ENCODE measurements around the gene PLEKHA5. TPM values are rescaled to one million over a fixed set of nuclear protein-coding genes. Genes with fewer than 3 reads are reported as not detected.
"Not testable (repeated sequence)": the region's sequence is repeated elsewhere in the genome, so short reads cannot be mapped to it uniquely, and the experiment has no call there.

PLEKHA5 gene
- total RNA-seq, 1 experiment from 2014 or later, result 19.6 TPM

DNA sequence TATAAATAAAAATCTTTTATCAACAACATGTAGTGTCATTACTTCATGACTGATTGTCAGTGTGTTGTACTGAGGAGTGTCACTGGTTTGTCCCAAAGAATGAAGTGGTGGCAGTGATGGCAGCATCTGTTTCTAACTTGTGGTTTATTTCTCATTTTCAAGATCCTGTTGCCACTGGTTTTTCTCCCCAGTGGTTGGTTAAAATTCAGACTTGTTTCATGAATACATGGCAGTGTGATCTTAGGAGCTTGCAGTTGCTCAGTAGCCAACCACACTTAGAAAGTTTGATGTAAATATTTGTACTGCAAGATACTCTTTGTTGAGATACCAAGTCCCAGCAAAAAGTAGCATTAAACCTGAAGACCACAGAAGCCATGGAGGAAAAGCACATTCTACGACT is 69.8 kb downstream of the PLEKHA5 start:
- DNase-seq (ENCODE audit: low read depth), result no peak

DNA sequence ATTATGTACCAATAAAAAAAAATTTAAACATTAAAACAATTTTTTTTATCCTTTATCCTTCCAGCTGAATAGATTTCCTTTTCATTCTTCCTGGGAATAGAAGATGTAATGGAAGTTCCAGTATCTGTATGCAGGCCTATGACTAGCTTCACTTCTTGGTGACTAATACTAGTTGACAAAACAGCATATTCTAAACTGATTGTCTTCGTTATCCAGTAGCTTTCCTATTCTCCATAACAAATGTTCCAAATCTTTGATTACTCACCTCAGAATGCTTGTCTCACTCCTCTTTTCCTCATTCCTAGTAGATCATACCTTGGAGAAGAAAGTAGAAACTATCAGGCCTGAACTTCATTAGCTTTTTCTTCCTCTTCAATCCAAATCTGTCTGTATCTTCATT is 70.7 kb downstream of the PLEKHA5 start:
- DNase-seq (ENCODE audit: low read depth), result peak; percentile 77

DNA sequence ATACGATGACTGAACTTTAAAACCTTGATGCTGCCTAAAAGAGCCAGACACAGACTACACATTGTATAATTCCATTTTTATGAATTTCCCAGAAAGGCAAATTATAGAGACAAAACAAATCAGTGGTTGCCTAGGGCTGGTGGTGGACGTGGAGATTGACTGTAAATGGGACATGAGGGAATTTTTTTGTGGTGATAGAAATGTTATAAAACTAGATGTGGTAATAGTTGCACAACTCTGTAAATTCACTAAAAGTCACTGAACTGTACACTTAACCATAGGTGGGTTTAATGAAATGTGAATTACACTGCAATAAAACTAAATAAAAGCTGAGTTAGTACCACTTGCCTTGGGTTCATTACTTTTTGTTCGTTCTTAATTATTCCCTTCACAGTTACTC is 72.1 kb downstream of the PLEKHA5 start:
- peak; percentile 79 for DNase-seq (ENCODE audit: low read depth)

DNA sequence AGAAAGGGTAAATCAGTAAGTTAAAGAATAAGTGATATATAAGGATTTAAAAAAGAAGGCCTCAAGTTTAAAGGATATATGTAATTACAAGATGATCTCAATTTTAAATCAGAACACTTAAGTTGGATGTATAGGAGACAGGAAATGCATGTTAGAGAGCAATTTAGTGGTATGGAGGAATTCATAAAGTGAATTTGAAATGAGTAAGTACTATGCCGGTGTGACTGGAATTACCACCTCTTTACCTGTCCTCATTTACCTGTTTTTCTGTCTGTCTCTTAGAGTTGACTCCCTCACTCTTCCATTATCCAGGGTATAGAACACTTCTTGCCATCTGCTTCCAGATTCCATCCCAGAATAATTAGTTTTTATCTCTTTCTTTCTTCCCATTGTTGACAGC is 73.5 kb downstream of the PLEKHA5 start:
- no peak for DNase-seq (ENCODE audit: low read depth)

DNA sequence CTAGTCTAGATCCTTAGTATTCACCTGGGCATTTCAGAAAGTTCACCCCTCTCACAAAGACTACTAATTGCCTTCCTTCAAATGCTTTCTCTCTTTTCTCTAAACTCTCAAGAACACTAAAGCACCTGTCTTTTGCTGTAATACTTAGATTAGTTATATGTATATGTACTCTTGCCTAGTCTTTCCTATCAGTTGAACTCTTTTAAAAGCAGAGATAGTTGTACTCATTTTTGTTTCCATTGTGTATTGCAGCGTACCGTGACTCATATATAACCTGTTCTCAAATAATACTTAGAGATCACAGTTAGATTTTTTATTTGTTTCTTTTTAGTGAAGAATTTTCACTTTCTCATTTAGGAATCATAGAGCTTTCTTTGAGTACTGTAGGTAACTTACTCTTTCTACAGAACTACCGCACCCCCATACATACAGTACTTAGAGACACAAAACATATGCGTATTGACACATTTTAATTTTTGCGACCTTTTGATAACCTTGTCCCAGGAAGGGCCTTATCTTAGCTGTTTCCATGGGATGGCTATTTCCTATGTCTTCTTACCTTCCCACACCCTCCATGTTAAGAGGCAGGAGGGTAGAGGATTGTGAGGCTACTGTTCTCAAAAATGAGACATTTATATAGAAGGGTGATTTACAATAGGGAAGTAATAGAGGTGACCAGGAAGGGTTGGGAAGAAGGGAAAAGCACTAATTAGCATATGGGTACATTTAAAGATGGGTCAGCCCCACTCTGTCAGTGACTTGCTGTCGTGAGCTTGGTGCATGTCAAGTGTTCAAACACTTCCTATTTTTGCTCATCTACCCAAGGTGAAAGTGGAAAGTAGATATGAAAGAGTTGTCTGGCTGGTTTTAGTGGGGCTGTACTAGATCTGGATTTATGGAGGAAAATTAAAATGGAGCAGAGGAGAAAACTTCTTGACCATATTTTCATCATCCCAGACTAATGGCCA is 74.3 kb downstream of the PLEKHA5 start:
- no peak for DNase-seq (ENCODE audit: low read depth)

DNA sequence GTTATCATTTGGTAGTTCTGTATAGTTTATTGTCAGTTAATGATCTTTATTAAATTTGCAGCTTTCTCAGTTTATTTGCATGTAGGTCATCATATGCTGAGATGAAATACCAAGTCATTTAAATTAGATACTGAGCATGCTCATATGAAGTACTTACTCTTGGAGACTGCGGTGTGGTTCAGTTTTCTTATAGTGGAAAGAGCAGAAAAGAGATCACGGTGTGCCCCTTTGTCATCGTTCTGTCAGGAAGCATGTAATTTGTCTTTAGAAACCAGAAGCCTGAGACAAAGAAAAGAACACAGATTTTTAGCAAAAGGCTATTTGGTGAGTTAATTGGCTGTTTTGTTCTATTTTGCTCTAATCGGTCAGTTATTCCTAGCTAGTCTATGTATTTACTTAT is 75.6 kb downstream of the PLEKHA5 start:
- DNase-seq (ENCODE audit: low read depth), result no peak

DNA sequence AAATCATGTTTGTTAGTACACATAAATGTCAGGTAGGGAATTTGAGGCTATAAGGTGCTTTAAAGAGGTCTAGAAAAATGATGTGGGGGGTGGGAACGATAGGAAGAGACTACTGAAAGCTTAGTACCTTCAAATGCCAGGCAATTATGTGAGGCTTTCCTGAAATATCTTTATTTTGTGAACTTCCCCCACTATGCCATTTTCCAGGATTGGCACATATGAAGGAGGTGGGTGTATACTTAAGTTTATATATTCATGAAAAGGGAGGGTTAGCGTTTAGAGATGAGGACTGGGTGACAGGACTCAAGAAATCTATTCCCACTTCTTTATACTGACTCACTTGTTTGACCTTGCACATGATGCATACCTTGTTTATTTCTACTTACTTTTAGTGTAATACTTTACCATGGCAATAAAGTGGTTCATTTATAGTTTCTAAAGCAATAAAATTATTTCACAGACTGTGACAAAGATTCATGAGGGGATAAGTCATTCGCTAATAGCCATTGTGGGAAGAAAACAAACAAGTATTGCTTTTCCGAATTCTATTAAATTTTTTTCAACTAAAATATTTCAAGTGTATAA is 77.1 kb downstream of the PLEKHA5 start:
- DNase-seq (ENCODE audit: low read depth), result peak; percentile 84

DNA sequence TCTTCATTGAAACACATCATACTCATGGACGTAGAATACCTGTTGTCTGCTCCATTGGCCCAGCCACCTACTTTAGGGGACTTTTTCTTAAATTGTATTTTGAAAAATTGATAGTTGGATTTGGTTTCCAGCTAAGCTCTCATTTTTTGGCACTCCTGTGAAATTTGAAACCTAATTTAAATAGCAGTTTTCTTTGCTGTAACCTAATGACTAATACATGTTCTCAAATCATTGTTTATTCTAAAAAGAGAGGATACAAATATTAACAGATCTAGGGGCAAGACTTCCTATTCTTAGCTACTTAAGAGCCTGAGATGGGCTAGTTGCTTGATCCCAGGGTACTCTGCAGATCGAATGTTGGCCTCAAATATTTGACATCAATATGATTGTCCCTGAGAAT is 78.9 kb downstream of the PLEKHA5 start:
- DNase-seq (ENCODE audit: low read depth), result peak; percentile 56

DNA sequence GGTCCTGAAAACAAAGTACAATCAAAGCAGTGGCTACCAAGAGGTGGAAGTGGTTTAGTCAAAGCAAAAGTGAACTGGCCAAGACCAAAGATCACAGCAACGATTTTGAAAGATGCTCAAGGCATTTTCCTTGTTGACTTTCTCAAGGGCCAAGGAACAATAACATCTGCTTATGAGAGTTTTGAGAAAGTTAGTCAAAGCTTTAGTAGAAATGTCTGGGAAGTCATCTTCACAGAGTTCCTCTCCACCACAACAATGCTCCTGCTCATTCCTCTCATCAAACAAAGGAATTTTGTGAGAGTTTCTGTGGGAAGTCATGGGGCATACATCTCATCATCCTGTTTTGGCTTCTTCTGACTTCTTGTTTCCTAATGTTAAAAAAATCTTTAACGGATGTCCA is 80.1 kb downstream of the PLEKHA5 start:
- no peak for DNase-seq (ENCODE audit: low read depth)

DNA sequence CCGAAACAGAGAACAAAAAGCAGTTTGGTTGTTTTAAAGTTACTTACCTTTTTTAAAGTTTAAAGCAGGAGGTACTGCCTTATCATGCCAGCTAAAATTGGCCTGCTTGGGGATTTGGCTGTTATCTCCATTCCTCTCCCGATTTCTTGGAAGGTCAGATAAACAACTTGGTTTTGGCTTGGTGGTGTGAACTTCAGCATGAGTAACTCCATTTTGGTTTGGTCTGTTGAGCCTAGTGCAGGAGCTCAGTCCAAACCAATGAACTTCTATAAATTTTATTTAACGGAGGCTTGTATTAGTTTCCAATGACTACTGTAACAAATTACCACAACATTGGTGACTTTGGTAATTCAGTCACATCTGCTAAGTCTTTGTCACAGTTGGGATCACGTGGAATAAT is 82.3 kb downstream of the PLEKHA5 start:
- no peak for DNase-seq (ENCODE audit: low read depth)

DNA sequence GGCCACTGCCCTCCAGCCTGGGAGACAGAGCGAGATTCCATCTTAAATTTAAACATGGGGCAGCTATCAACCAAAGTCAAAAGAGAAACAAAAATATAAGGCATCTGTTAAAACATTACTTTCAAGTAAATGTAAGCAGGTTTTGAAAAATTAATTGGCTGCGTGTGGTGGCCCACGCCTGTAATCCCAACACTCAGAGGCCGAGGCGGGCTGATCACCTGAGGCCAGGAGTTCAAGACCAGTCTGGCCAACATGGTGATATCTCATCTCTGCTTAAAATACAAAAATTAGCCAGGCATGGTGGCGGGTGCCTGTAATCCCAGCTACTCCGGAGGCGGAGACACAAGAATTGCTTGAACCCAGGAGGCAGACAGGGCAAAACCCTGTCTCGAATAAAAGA is 82.7 kb downstream of the PLEKHA5 start:
- DNase-seq (ENCODE audit: low read depth), result no peak

DNA sequence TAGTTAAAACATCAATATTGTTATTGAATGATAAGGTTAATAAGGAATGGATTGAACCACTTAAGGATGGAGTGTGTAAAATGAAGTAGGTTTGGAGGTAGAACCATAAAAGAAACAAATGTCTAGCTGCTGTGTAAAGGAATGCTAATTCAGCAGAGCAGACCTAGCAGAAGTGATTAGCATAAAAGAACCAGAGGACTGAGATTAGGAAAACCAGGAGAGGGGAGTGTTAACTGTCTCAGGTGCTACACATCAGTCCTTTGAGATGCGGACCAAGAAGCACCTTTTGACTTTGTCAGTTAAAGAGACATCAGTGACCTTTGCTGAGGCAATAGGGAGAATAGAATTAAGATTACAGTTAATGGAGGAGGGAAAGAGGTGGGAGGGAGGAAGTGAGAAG is 84.5 kb downstream of the PLEKHA5 start:
- DNase-seq (ENCODE audit: low read depth), result no peak

DNA sequence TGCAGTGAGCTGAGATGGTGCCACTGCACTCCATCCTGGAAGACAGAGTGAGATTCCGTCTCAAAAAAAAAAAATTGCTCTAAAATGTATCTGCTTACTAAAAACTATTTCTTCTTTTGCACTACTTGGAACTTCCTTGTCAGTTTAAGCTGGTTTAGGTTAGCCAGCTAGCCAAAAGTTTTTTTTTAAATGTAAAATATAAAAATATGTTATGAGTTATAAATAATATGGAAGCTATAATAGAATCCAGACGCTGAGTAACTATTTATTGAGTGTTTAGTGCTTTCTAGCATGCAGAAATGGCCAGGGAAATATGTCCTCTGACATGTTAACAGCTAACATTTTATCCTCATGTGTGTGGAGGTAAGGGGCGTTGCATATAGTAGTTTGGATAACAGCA is 85.6 kb downstream of the PLEKHA5 start:
- no peak for DNase-seq (ENCODE audit: low read depth)

DNA sequence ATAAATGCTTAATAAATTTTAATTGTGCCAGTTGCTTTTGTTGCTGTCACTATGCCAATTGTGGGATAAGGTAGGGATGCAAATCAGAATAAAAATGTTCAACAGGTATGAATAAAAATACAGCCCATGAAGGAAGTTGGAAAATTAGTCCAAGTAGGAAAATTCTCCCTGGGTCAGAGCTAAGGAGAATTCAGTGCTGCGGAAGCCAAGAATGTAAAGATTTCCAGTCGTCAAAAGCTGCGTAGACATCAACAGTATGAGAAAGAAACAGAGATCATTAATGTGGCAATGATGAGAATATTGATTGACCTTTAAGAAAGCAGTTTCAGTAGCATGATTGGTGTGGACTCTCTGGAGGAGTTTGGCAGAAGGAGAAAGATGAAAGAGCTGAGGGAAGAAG is 87.9 kb downstream of the PLEKHA5 start:
- DNase-seq (ENCODE audit: low read depth), result no peak

DNA sequence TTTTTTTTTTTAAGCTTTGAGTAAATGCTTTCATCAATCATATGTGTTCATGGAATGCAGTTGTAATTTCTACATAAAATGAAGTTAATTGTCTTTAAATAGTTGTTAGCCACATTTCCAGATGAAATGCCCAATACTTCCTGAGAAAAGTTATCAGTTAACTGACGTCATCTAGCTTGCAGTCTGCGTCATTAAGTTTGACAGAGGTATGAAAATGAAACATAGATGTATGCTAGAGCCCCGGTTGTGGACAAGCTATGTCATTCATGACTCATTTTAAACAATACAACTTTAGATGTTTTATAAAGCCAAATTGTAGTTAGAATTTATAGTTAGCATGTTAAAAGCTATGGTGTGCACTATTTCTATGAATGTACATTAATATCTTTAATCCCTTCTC is 90.7 kb downstream of the PLEKHA5 start:
- DNase-seq (ENCODE audit: low read depth), result peak; percentile 80

DNA sequence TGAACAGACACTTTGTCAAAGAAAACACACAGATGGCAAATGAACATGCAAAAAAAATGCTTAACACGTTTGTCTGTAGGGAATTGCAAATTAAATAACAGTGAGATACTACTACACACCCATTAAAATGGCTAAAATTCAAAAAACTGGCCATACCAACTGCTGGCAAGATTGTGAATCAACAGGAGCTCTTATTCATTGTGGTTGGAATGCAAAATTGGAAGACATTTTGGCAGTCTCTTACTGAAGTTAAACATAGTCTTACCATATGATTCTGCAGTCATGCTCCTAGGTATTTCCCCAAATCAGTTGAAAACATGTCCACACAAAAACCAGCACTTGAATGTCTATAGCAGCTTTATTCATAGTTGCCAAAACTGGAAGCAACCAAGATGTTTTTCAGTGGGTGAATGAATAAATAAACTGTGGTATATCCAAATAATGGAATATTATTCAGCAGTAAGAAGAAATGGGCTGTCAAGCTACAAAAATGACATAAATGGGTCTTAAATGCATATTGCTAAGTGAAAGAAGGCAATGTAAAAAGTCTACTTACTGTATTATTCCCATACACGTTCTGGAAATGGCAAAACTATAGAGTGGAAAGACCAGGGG is 91.4 kb downstream of the PLEKHA5 start:
- DNase-seq (ENCODE audit: low read depth), result peak; percentile 69

DNA sequence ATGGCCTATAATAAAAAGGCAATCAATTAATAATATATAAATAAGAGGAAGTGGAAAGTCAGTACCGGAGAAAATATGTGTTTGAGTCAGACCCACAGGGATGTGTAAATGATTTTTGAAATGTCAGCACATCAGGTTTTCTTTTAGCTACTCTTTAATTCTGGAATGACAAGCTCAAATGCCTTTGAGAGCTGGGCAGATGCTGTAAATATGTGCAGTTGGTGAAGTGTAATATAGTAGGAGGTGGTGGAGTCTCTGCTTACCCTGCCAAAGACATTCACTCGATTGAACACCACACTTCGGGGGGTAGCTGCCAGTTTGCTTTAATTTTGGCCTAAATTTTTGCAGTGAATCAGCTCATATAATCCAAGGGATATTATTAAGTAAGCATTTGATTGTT is 93.0 kb downstream of the PLEKHA5 start:
- DNase-seq (ENCODE audit: low read depth), result no peak

DNA sequence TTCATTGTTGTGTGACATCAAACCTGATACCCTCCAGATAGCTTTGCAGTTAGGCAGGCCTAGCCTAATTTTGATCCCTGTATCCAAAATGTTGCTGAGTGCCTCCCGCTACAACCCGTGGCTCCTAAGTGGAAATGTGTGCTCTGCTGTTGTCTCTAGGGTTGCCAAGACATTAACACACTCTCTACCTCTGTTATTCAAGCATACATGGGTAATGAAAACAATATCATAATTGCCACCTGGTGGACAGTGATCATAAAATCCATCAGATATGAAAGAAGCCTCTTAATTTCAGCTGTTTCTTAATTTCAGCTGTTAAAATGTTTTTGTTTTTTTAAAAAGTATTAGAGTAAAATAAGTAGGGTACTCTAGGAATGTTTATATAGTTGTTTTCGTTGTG is 93.5 kb downstream of the PLEKHA5 start:
- DNase-seq (ENCODE audit: low read depth), result peak; percentile 59

DNA sequence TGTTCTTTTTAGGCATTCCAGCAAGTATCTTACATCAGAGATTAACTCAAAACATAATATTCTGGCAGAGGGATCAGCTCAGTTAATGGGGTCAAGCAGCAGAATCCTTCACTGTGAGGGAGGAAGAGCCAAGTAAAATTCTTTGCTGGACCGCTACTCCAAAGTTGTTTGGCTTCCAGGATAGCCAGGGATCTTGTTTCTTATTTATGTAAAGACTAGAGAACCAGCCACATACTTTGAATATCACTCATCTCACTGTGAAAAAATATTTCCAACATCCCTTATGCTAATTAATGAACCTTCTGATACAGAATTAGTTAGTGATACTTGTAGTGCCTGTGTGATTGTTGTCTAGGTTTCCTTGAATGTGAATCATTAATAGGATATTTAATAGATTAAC is 94.2 kb downstream of the PLEKHA5 start:
- peak; percentile 60 for DNase-seq (ENCODE audit: low read depth)

DNA sequence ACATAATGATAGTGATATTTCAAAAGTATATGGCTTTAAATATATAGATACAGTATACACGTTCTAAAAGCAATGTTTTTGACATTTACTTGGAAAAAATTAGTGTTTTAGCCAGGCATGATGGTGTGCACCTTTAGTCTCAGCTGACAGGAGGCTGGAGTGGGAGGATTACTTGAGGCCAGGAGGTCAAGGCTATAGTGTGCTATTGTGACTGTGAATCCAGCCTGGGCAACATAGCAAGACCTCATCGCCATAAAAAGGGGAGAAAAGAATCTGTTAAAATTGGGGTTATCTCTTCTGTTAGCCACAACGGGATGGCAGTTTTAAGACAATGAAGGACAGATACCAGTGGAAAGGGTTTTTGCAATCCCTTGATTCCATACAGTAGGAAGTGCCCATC is 95.2 kb downstream of the PLEKHA5 start:
- DNase-seq (ENCODE audit: low read depth), result no peak

DNA sequence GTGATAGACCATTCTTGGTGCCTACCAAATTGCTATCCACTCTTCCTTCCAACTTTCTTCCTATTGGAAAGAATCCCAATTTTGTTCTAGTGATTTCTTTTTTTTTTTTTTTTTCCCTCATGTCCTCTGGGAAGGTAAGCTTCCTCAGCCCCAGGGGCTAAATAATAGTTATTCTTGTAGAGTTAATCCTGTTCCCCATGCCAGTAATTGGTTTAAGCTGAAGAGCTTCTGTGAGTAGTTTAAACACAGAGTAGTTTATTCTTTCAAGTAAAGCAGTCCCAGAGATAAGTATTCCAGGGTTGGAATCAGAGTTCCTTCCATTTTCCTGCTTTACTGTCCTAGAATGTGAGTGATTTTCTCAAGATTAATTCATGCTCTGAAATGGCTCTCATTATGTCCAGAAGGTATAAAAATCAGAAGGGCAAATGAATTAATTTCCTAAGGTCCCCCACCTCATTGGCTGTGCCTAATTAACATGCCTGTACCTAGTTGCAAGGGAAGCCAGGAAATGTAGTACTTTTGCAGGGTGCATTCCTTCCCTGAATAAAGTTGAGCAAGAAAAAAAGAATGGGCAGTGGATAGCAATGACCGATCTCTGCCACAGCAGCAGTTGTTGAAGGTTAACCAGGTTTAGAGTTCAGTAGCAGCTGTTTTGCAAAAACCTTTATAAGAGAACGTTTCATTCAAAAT is 97.8 kb downstream of the PLEKHA5 start:
- DNase-seq (ENCODE audit: low read depth), result no peak

DNA sequence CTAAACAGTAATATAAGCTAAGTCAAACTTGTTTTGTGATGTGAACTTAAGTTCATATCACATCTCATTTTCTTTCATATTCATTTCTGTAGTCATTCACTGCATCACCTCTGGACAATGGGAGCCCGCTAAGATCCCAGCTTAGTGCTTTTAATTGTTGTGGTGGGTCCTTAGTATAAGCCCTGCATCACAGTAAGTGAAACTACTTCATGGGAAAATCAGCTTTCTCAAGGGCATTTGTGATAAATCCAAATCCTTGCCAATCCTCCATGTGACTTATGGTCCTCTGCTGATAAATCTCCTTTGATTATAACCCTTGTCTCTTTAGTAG is 98.3 kb downstream of the PLEKHA5 start:
- no peak for DNase-seq (ENCODE audit: low read depth)

DNA sequence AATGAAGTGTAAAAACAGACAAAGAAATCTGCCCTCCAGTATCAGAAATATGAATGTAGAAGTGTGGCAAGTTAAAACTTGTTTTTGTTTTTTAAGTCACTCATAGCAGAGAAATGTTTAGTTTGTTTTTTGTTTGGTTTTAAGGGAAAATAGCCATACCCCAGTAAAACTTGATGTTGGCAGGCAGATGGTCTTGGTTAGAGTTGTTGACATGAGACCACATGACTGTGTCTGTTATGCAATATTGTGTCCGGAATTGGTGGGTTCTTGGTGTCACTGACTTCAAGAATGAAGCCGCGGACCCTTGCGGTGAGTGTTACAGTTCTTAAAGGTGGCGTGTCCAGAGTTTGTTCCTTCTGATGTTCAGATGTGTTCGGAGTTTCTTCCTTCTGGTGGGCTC is 99.5 kb downstream of the PLEKHA5 start:
- not testable (repeated sequence) for DNase-seq (ENCODE audit: low read depth)
